Left cardiac atrium (tissue), 2 donors: Measurements from ENCODE around the gene RFWD3. TPM values are rescaled to one million over a fixed set of nuclear protein-coding genes. Genes with fewer than 3 reads are reported as not detected.

ENCODE experiments used
- total RNA-seq, 2 donors: library from RNA; stranded (reverse); fragmentation: NEBNext Ultra II Directional; extraction: Animal tissue kit (Norgen Biotek cat#: 25700); gene quantifications; one replicate each; pipeline ENCODE4 v1.2.1, GENCODE V29; 2021
- donor health status: DM: no; HTN: yes; CAD: no; lungs with severe emphysema.
- donor health status: DM: yes; HTN: yes; CAD: no.

The RFWD3 gene
- total RNA-seq, 2 donors from 2014 or later: 7.2 to 8.8 TPM

Other genes starting within 250 kb of the RFWD3 start
- gene CLEC18B, start 245.4 kb downstream of the RFWD3 start, total RNA-seq: under 1 TPM; 0.38 to 0.55 TPM
- gene GLG1, start 59.8 kb downstream of the RFWD3 start, total RNA-seq: 10 to 100 TPM; 78.7 to 86.6 TPM
- gene MLKL, start 34.0 kb upstream of the RFWD3 start, total RNA-seq: 10 to 100 TPM in 1 of 2 donors, 1 to 10 TPM in 1; 5.4 to 10.6 TPM
- under 1 TPM; 0.29 to 0.31 TPM for gene FA2H, start 107.9 kb upstream of the RFWD3 start, total RNA-seq